PFSK-1 (cell line): Measurements from ENCODE around the gene NLRP5.

Experiments
- FOXP2 ChIP-seq: optimal IDR thresholded peaks from 2 replicates; pipeline ENCODE3; 2011; ENCODE audit warnings: borderline replicate concordance, control low read depth, inconsistent platforms; ENCODE audit not compliant: insufficient read depth; ENCODE audit errors: extremely low read length, extremely low read depth
- POLR2AphosphoS5 ChIP-seq: IDR thresholded peaks from 2 replicates; pipeline ENCODE4 v1.6.1; 2012; ENCODE audit warnings: low read depth, mild to moderate bottlenecking, control low read depth, low read length, moderate library complexity
- REST ChIP-seq, 2 experiments: IDR thresholded peaks; 2 replicates each; pipeline versions ENCODE4 v1.6.1 to v1.8.0; 2011 to 2012; ENCODE audit warnings: low read depth in 2 of 2, low read length in 2 of 2, control low read depth in 1 of 2, inconsistent platforms in 1 of 2, mild to moderate bottlenecking in 1 of 2, moderate library complexity in 1 of 2; ENCODE audit not compliant: insufficient read depth in 1 of 2
- SIN3A ChIP-seq: IDR thresholded peaks from 2 replicates; pipeline ENCODE4 v1.6.1; 2012; ENCODE audit warnings: mild to moderate bottlenecking, low read length, moderate library complexity, borderline replicate concordance; ENCODE audit not compliant: insufficient read depth
- TAF1 ChIP-seq: IDR thresholded peaks from 2 replicates; pipeline ENCODE4 v1.6.1; 2012; ENCODE audit warnings: low read length, control low read depth, borderline replicate concordance; ENCODE audit not compliant: insufficient read depth

Gene NLRP5

GRCh38 chr19:56108447-56109195, 122.0 kb downstream of the NLRP5 start:
- TF ChIP-seq TAF1 (no peak), REST (IDR thresholded peaks at IDR 0.05; ENCODE audit: insufficient read depth in 1 of 2, low read depth in 2 of 2, low read length in 2 of 2) (no peak), POLR2AphosphoS5 (no peak), SIN3A (no peak), FOXP2 (no peak)

GRCh38 chr19:56109226-56109625, 122.7 kb downstream of the NLRP5 start:
- no peak for TF ChIP-seq POLR2AphosphoS5
- TF ChIP-seq TAF1, result no peak
- no peak for TF ChIP-seq SIN3A
- no peak for TF ChIP-seq REST (IDR thresholded peaks at IDR 0.05; ENCODE audit: insufficient read depth in 1 of 2, low read depth in 2 of 2, low read length in 2 of 2)
- no peak for TF ChIP-seq FOXP2

GRCh38 chr19:56110515-56111448, 124.2 kb downstream of the NLRP5 start:
- no peak for TF ChIP-seq SIN3A
- no peak for TF ChIP-seq FOXP2
- TF ChIP-seq POLR2AphosphoS5, result no peak
